Keratinocyte (primary cell): Measurements from ENCODE around the gene TMUB2.

ENCODE experiments used
- CTCF ChIP-seq, 3 experiments: IDR thresholded peaks in 1 of 3; conservative IDR thresholded peaks in 1 of 3; optimal IDR thresholded peaks in 1 of 3; 2 replicates in 2 of 3; 3 replicates in 1 of 3; pipeline versions ENCODE3 to v1.5.1; 2011; ENCODE audit warnings: low read length in 3 of 3, mild to moderate bottlenecking in 3 of 3, moderate library complexity in 2 of 3, control low read depth in 1 of 3, inconsistent platforms in 1 of 3; ENCODE audit not compliant: insufficient read depth in 2 of 3; ENCODE audit errors: extremely low read depth in 1 of 3
- EZH2 ChIP-seq: IDR thresholded peaks from one replicate; pipeline ENCODE4 v1.6.1; 2012; ENCODE audit warnings: inconsistent platforms, mild to moderate bottlenecking, low read length, moderate library complexity

GRCh38 chr17:44176671-44177501 is 9.9 kb upstream of the TMUB2 start:
- TF ChIP-seq CTCF (optimal IDR thresholded peaks at IDR 0.05 in 1 of 3, IDR thresholded peaks at IDR 0.05 in 1 of 3, conservative IDR thresholded peaks at IDR 0.05 in 1 of 3; ENCODE audit: extremely low read depth in 1 of 3, insufficient read depth in 2 of 3, low read length in 3 of 3) (no peak), EZH2 (no peak)
